Measurements from ENCODE around the gene URGCP.
"Not testable (repeated sequence)": the region's sequence is repeated elsewhere in the genome, so short reads cannot be mapped to it uniquely, and the experiment has no call there.

URGCP gene

GRCh38 chr7:43902542-43903054 is 3.8 kb downstream of the URGCP start:
- 83% methylated on average over 1 of the region's 5 CpGs for WGBS (ENCODE audit: insufficient coverage)
- CTCF ChIA-PET: interaction anchor here (1.3 kb wide), 1 partner anchor 8 kb away, joined by 3 read pairs; no protein-coding TSS in a partner anchor

GRCh38 chr7:43898571-43898970 is 7.8 kb downstream of the URGCP start:
- DNase-seq; H3K4me3 ChIP-seq (ENCODE audit: control insufficient read depth in 1 of 7, extremely low read depth in 1 of 7, insufficient read depth in 4 of 7, low read depth in 2 of 7, low read length in 6 of 7); POLR2A ChIA-PET; H3K9me3 ChIP-seq (ENCODE audit: control extremely low read depth in 1 of 5, control insufficient read depth in 4 of 5, insufficient read depth in 2 of 5, low read depth in 1 of 5, low read length in 4 of 5); H3K27me3 ChIP-seq (replicated peaks in 2 of 5; ENCODE audit: control insufficient read depth in 4 of 5, insufficient read depth in 5 of 5, low read length in 4 of 5); H3K36me3 ChIP-seq (ENCODE audit: control insufficient read depth in 4 of 4, insufficient read depth in 4 of 4, low read length in 3 of 4); CTCF ChIA-PET; H3K4me1 ChIP-seq (ENCODE audit: control extremely low read depth in 1 of 4, control insufficient read depth in 4 of 4, insufficient read depth in 4 of 4, low read length in 3 of 4); H3K27ac ChIP-seq (ENCODE audit: insufficient read depth in 1 of 2, low read depth in 1 of 2, low read length in 2 of 2, poor library complexity in 1 of 2, severe bottlenecking in 2 of 2): not testable (repeated sequence)
- 100% methylated on average over 1 of the region's 2 CpGs for WGBS (ENCODE audit: insufficient coverage)

More at GRCh38 chr7:43902542-43903054, 3.8 kb downstream of the URGCP start:
- Histone ChIP-seq H3K9me3 (ENCODE audit: control extremely low read depth in 1 of 5, control insufficient read depth in 4 of 5, insufficient read depth in 2 of 5, low read depth in 1 of 5, low read length in 4 of 5) (no peaks in the 10 kb centered on the region), H3K36me3 (ENCODE audit: control insufficient read depth in 4 of 4, insufficient read depth in 4 of 4, low read length in 3 of 4) (peaks cover 0 to 2% (median under 1%) of the 10 kb centered on the region in 4 experiments), H3K27ac (ENCODE audit: insufficient read depth in 1 of 2, low read depth in 1 of 2, low read length in 2 of 2, poor library complexity in 1 of 2, severe bottlenecking in 2 of 2) (no peak overlapping the region), H3K4me3 (ENCODE audit: control insufficient read depth in 1 of 7, extremely low read depth in 1 of 7, insufficient read depth in 4 of 7, low read depth in 2 of 7, low read length in 6 of 7) (no peak overlapping the region), H3K4me1 (ENCODE audit: control extremely low read depth in 1 of 4, control insufficient read depth in 4 of 4, insufficient read depth in 4 of 4, low read length in 3 of 4) (peaks cover 0 to 21% (median 9%) of the 10 kb centered on the region in 4 experiments), H3K27me3 (replicated peaks in 2 of 5; ENCODE audit: control insufficient read depth in 4 of 5, insufficient read depth in 5 of 5, low read length in 4 of 5) (peaks cover 0 to 9% (median 0%) of the 10 kb centered on the region in 5 experiments)
- no peak for DNase-seq
- POLR2A ChIA-PET: no interaction called here

- H3K4me3 ChIP-seq (ENCODE audit: control insufficient read depth in 1 of 7, extremely low read depth in 1 of 7, insufficient read depth in 4 of 7, low read depth in 2 of 7, low read length in 6 of 7): no peak overlapping the region
- no peak for DNase-seq
- CTCF ChIA-PET: interaction anchor here (0.6 to 1.1 kb wide), 2 partner anchors 8 to 1085 kb away, joined by 3 to 4 read pairs; no protein-coding TSS in a partner anchor
- WGBS (ENCODE audit: insufficient coverage): 98% methylated on average over 5 of the region's 8 CpGs
- H3K27me3 ChIP-seq (replicated peaks in 2 of 5; ENCODE audit: control insufficient read depth in 4 of 5, insufficient read depth in 5 of 5, low read length in 4 of 5): peaks cover 0 to 2% (median 0%) of the 10 kb centered on the region in 5 experiments
- H3K9me3 ChIP-seq (ENCODE audit: control extremely low read depth in 1 of 5, control insufficient read depth in 4 of 5, insufficient read depth in 2 of 5, low read depth in 1 of 5, low read length in 4 of 5): no peaks in the 10 kb centered on the region
- H3K27ac ChIP-seq (ENCODE audit: insufficient read depth in 1 of 2, low read depth in 1 of 2, low read length in 2 of 2, poor library complexity in 1 of 2, severe bottlenecking in 2 of 2): no peak overlapping the region
- POLR2A ChIA-PET: no interaction called here
- peaks cover 0 to 8% (median 5%) of the 10 kb centered on the region in 4 experiments for H3K36me3 ChIP-seq (ENCODE audit: control insufficient read depth in 4 of 4, insufficient read depth in 4 of 4, low read length in 3 of 4)
- peaks cover 0 to 8% (median 4%) of the 10 kb centered on the region in 4 experiments for H3K4me1 ChIP-seq (ENCODE audit: control extremely low read depth in 1 of 4, control insufficient read depth in 4 of 4, insufficient read depth in 4 of 4, low read length in 3 of 4)
These were observed 10.5 kb downstream of the URGCP start for GRCh38 chr7:43895847-43896415.

GRCh38 chr7:43891069-43891955 is 15.1 kb downstream of the URGCP start:
- ChIA-PET POLR2A (no interaction called here), CTCF (interaction anchor here (1.0 to 1.2 kb wide), 2 partner anchors 13 to 43 kb away, joined by 3 to 4 read pairs; no protein-coding TSS in a partner anchor)
- no peak overlapping the region for H3K27ac ChIP-seq (ENCODE audit: insufficient read depth in 1 of 2, low read depth in 1 of 2, low read length in 2 of 2, poor library complexity in 1 of 2, severe bottlenecking in 2 of 2)
- DNase-seq: no peak
- WGBS (ENCODE audit: insufficient coverage): 95% methylated on average over 12 of the region's 12 CpGs
- no peak overlapping the region for H3K4me3 ChIP-seq (ENCODE audit: control insufficient read depth in 1 of 7, extremely low read depth in 1 of 7, insufficient read depth in 4 of 7, low read depth in 2 of 7, low read length in 6 of 7)
- peaks cover 0 to 6% (median 4%) of the 10 kb centered on the region in 4 experiments for H3K36me3 ChIP-seq (ENCODE audit: control insufficient read depth in 4 of 4, insufficient read depth in 4 of 4, low read length in 3 of 4)
- peaks cover 0 to 1% (median 0%) of the 10 kb centered on the region in 5 experiments for H3K27me3 ChIP-seq (replicated peaks in 2 of 5; ENCODE audit: control insufficient read depth in 4 of 5, insufficient read depth in 5 of 5, low read length in 4 of 5)
- peaks cover 0 to 8% (median 4%) of the 10 kb centered on the region in 4 experiments for H3K4me1 ChIP-seq (ENCODE audit: control extremely low read depth in 1 of 4, control insufficient read depth in 4 of 4, insufficient read depth in 4 of 4, low read length in 3 of 4)
- no peaks in the 10 kb centered on the region for H3K9me3 ChIP-seq (ENCODE audit: control extremely low read depth in 1 of 5, control insufficient read depth in 4 of 5, insufficient read depth in 2 of 5, low read depth in 1 of 5, low read length in 4 of 5)

GRCh38 chr7:43890468-43890867 is 15.9 kb downstream of the URGCP start:
- Histone ChIP-seq H3K4me1 (ENCODE audit: control extremely low read depth in 1 of 4, control insufficient read depth in 4 of 4, insufficient read depth in 4 of 4, low read length in 3 of 4) (peaks cover 0 to 8% (median 4%) of the 10 kb centered on the region in 4 experiments), H3K27me3 (replicated peaks in 2 of 5; ENCODE audit: control insufficient read depth in 4 of 5, insufficient read depth in 5 of 5, low read length in 4 of 5) (peaks cover 0 to 1% (median 0%) of the 10 kb centered on the region in 5 experiments), H3K27ac (ENCODE audit: insufficient read depth in 1 of 2, low read depth in 1 of 2, low read length in 2 of 2, poor library complexity in 1 of 2, severe bottlenecking in 2 of 2) (no peak overlapping the region), H3K36me3 (ENCODE audit: control insufficient read depth in 4 of 4, insufficient read depth in 4 of 4, low read length in 3 of 4) (peaks cover 4 to 11% (median 6%) of the 10 kb centered on the region in 4 experiments), H3K9me3 (ENCODE audit: control extremely low read depth in 1 of 5, control insufficient read depth in 4 of 5, insufficient read depth in 2 of 5, low read depth in 1 of 5, low read length in 4 of 5) (no peaks in the 10 kb centered on the region), H3K4me3 (ENCODE audit: control insufficient read depth in 1 of 7, extremely low read depth in 1 of 7, insufficient read depth in 4 of 7, low read depth in 2 of 7, low read length in 6 of 7) (no peak overlapping the region)
- no peak for DNase-seq
- POLR2A ChIA-PET: no interaction called here
- CTCF ChIA-PET: interaction anchor here (1.2 kb wide), 1 partner anchor 14 kb away, joined by 4 read pairs; no protein-coding TSS in a partner anchor
- over 99% methylated on average over 6 of the region's 6 CpGs for WGBS (ENCODE audit: insufficient coverage)

GRCh38 chr7:43888993-43889945 is 17.1 kb downstream of the URGCP start:
- Histone ChIP-seq H3K4me3 (ENCODE audit: control insufficient read depth in 1 of 7, extremely low read depth in 1 of 7, insufficient read depth in 4 of 7, low read depth in 2 of 7, low read length in 6 of 7) (no peak overlapping the region), H3K9me3 (ENCODE audit: control extremely low read depth in 1 of 5, control insufficient read depth in 4 of 5, insufficient read depth in 2 of 5, low read depth in 1 of 5, low read length in 4 of 5) (no peaks in the 10 kb centered on the region), H3K4me1 (ENCODE audit: control extremely low read depth in 1 of 4, control insufficient read depth in 4 of 4, insufficient read depth in 4 of 4, low read length in 3 of 4) (peaks cover 0 to 8% (median 4%) of the 10 kb centered on the region in 4 experiments), H3K36me3 (ENCODE audit: control insufficient read depth in 4 of 4, insufficient read depth in 4 of 4, low read length in 3 of 4) (peaks cover 4 to 12% (median 10%) of the 10 kb centered on the region in 4 experiments), H3K27ac (ENCODE audit: insufficient read depth in 1 of 2, low read depth in 1 of 2, low read length in 2 of 2, poor library complexity in 1 of 2, severe bottlenecking in 2 of 2) (no peak overlapping the region), H3K27me3 (replicated peaks in 2 of 5; ENCODE audit: control insufficient read depth in 4 of 5, insufficient read depth in 5 of 5, low read length in 4 of 5) (peaks cover 0 to 1% (median 0%) of the 10 kb centered on the region in 5 experiments)
- WGBS (ENCODE audit: insufficient coverage): 100% methylated on average over 3 of the region's 7 CpGs
- ChIA-PET POLR2A (no interaction called here), CTCF (no interaction called here)
- no peak for DNase-seq
